GM12878 (cell line): ENCODE results near the gene AFF1. TPM values are rescaled to one million over a fixed set of nuclear protein-coding genes. Genes with fewer than 3 reads are reported as not detected.

Experiments used
- ATAC-seq: fragments of 200-7000 bp; cut with Tn5 transposase; 3 replicates; pipeline ENCODE4 v1.9.1; 2020; ENCODE audit warnings: mild to moderate bottlenecking, moderate library complexity
- BruUV-seq: library from RNA; stranded (reverse); fragments of 400-500 nt; replicated peaks from 2 replicates; lab custom pipeline; 2021; lab: Mats Ljungman, UMichigan
- CTCF ChIA-PET: fragments of 300-600 bp; sonication (Branson Sonifier 250); formaldehyde crosslinking; extraction: SDS; loops from one replicate; lab custom pipeline; 2021; ENCODE audit warnings: inconsistent platforms; lab: Yijun Ruan, JAX
- POLR2A ChIA-PET: fragments of 350-600 bp; formaldehyde crosslinking; extraction: SDS; loops from one replicate; lab custom pipeline; 2021; ENCODE audit warnings: inconsistent platforms; lab: Charles Lee
- RAD21 ChIA-PET: fragments of 300-600 bp; sonication (Branson Sonifier 250); formaldehyde crosslinking; loops from one replicate; lab custom pipeline; 2023; ENCODE audit warnings: antibody characterized with exemption; ENCODE audit not compliant: unreplicated experiment; lab: Charles Lee
- SMC1A ChIA-PET: fragments of 300-600 bp; sonication (Branson Sonifier 250); formaldehyde crosslinking; loops from one replicate; lab custom pipeline; 2023; ENCODE audit not compliant: unreplicated experiment, uncharacterized antibody; lab: Charles Lee
- DNase-seq: peaks from one replicate; pipeline ENCODE4 v3.0.0-alpha.2; 2011; ENCODE audit warnings: low read depth, low spot score
- FAIRE-seq: peaks from 3 replicates; lab custom pipeline; 2011; peaks lifted over from hg19 to GRCh38; lab: Jason Lieb, UNC
- H2AFZ ChIP-seq: 2 replicates; pipeline ENCODE4 v1.6.0; 2011; ENCODE audit warnings: low read depth, low read length, control low read depth; ENCODE audit not compliant: control insufficient read depth
- H3K27ac ChIP-seq: 2 replicates; pipeline ENCODE4 v1.5.1; 2011; ENCODE audit warnings: control low read depth; ENCODE audit not compliant: control insufficient read depth, insufficient read depth
- H3K27me3 ChIP-seq, 2 experiments: replicated peaks in 1 of 2; 2 replicates each; pipeline versions ENCODE4 v1.6.0 to v1.6.1; 2011; ENCODE audit warnings: low read length in 1 of 2; ENCODE audit not compliant: control insufficient read depth in 2 of 2, insufficient read depth in 2 of 2
- H3K36me3 ChIP-seq, 2 experiments: 2 replicates each; pipeline ENCODE4 v1.5.1; 2011; ENCODE audit warnings: low read length in 1 of 2; ENCODE audit not compliant: control insufficient read depth in 2 of 2, insufficient read depth in 2 of 2
- H3K4me1 ChIP-seq: 2 replicates; pipeline ENCODE4 v1.6.1; 2011; ENCODE audit warnings: mild to moderate bottlenecking, low read length, moderate library complexity, mixed read lengths; ENCODE audit not compliant: control insufficient read depth, insufficient read depth
- H3K4me2 ChIP-seq: 2 replicates; pipeline ENCODE4 v1.6.0; 2011; ENCODE audit warnings: control low read depth; ENCODE audit not compliant: control insufficient read depth, insufficient read depth
- H3K4me3 ChIP-seq: fragments of 200-600 bp; sonication (generic); 2 replicates; pipeline ENCODE4 v1.5.1; 2016
- H3K79me2 ChIP-seq: 2 replicates; pipeline ENCODE4 v1.6.0; 2011; ENCODE audit warnings: low read length; ENCODE audit not compliant: control insufficient read depth, insufficient read depth
- H3K9ac ChIP-seq: 2 replicates; pipeline ENCODE4 v1.8.0; 2011; ENCODE audit warnings: low read length, control low read depth, mixed read lengths; ENCODE audit not compliant: control insufficient read depth, insufficient read depth
- H3K9me3 ChIP-seq: replicated peaks from 3 replicates; pipeline ENCODE4 v1.5.1; 2011; ENCODE audit warnings: mild to moderate bottlenecking, low read length; ENCODE audit not compliant: control insufficient read depth, insufficient read depth
- H4K20me1 ChIP-seq: 2 replicates; pipeline ENCODE4 v1.6.0; 2011; ENCODE audit not compliant: control insufficient read depth, insufficient read depth
- CEBPB ChIP-seq, 2 experiments: fragments of 150-350 bp in 1 of 2; IDR thresholded peaks; 2 replicates each; pipeline ENCODE4 v1.6.1; 2012 to 2014; ENCODE audit warnings: low read depth in 2 of 2, low read length in 2 of 2, borderline replicate concordance in 1 of 2, inconsistent platforms in 1 of 2
- CREB1 ChIP-seq: IDR thresholded peaks from 2 replicates; pipeline ENCODE4 v1.6.1; 2012; ENCODE audit warnings: low read depth, mild to moderate bottlenecking, inconsistent platforms
- SMAD5 ChIP-seq: IDR thresholded peaks from 2 replicates; pipeline ENCODE4 v1.6.1; 2016; ENCODE audit warnings: antibody characterized with exemption, low read depth
- SREBF1 ChIP-seq: IDR thresholded peaks from 2 replicates; pipeline ENCODE4 v1.6.1; 2012; ENCODE audit warnings: mild to moderate bottlenecking, low read length
- ZBED1 ChIP-seq: IDR thresholded peaks from 2 replicates; pipeline ENCODE4 v1.6.1; 2016; ENCODE audit warnings: borderline replicate concordance
- ZSCAN29 ChIP-seq: fragments of 450-650 bp; IDR thresholded peaks from 2 replicates; pipeline ENCODE4 v1.6.1; 2017; ENCODE audit warnings: mild to moderate bottlenecking, moderate library complexity
- ZZZ3 ChIP-seq: IDR thresholded peaks from 2 replicates; pipeline ENCODE4 v1.6.1; 2011; ENCODE audit warnings: low read depth; ENCODE audit not compliant: control insufficient read depth, insufficient read length
- WGBS: methylation state at CpG from one replicate; pipeline ENCODE4 v1.1.6; 2016; ENCODE audit warnings: low lambda C conversion rate; ENCODE audit not compliant: insufficient replicate concordance, insufficient coverage; ENCODE audit errors: missing lambda C conversion rate; 5-methylcytosine and 5-hydroxymethylcytosine counted together
- in situ Hi-C: fragments of 300-500 bp; cut with MboI; formaldehyde crosslinking; loops from 9 replicates; pipeline ENCODE4 v1.14.3; 2018; ENCODE audit warnings: mixed read lengths
- intact Hi-C: fragments of 100-400 bp; cut with micrococcal nuclease; formaldehyde crosslinking; loops from one replicate; pipeline ENCODE4 v1.14.2; 2022; ENCODE audit not compliant: unreplicated experiment
- polyA plus RNA-seq, 11 experiments: library from polyadenylated mRNA; depleted of rRNA in 4 of 11; unstranded in 6 of 11; stranded (reverse) in 5 of 11; fragments of >200 nt; fragmentation: Nextera tagmentation in 4 of 11; fragmentation: Illumina TruSeq in 1 of 11; extraction: Ambion mirVana in 4 of 11; extraction: Trizol in 1 of 11; gene quantifications; 1 replicate in 1 of 11; 2 replicates in 10 of 11; pipeline versions ENCODE4 v1.2.1 to v1.2.3, GENCODE V29; 2011 to 2016; ENCODE audit warnings: inconsistent platforms in 2 of 11, missing spikeins in 2 of 11, low read depth in 1 of 11
- total RNA-seq, 4 experiments: library from RNA; depleted of rRNA in 3 of 4; stranded (reverse); fragments of >200 nt in 3 of 4; fragmentation: Illumina TruSeq in 1 of 4; extraction: Trizol in 1 of 4; gene quantifications; 2 replicates each; pipeline versions ENCODE4 v1.2.1 to v1.2.3, GENCODE V29; 2013 to 2021
- TF ChIP-seq, protein P1 (sequence below): fragments of 450-650 bp; IDR thresholded peaks from 2 replicates; pipeline ENCODE4 v1.6.1; 2017; ENCODE audit warnings: low read depth, mild to moderate bottlenecking, moderate library complexity

Gene AFF1
- total and polyA plus RNA-seq, 10 of the 15 experiments (the other 5 are each of a cell fraction or from before 2014, with no cell fraction given), result 3.5 to 56.1 (median 21.5) TPM

DNA sequence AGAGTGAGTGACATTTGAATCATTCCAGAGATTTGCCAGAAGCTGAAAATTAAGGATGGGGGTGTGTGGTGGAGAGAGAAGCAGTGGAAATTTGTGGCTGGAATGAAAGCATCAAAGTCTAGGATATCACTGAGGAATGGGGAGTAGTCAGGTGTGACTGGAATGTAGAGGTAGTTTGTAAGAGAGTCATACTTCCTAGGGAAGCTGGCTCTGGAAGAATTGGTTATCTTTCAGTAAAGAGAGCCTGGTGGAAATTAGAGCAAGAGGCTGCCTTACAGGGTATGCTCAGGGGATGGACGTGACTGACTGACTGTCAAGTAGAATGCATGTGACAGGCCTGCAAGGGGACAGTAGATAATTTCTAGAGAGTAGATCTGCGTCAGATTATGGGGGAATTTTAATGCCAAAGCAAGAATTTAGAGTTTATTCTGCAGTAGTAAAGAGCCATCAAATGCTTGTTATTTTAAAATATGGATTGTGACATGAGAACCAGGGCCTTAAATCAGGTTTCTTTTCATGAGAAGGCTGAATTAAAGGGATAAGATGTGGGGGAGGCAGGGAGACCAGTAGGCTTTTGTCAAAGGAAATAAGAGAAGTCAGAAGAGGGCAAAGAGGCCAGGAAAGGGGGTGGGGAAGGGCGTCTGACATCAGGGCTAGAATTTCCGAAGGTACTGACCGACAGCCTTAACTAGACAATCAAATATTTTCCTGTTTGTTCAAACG is 109.9 kb downstream of the AFF1 start:
- ChIA-PET CTCF (interaction anchor here (1.7 kb wide), 1 partner anchor 10 kb away, joined by 6 read pairs; no protein-coding TSS in a partner anchor), POLR2A (interaction anchor here (0.9 to 2.0 kb wide), 4 partner anchors 11 to 48 kb away, joined by 3 to 11 read pairs (median 5); no protein-coding TSS in a partner anchor), SMC1A (interaction anchor here (1.8 to 6.2 kb wide), 5 partner anchors 11 to 48 kb away, joined by 4 to 57 read pairs (median 10); no protein-coding TSS in a partner anchor), RAD21 (interaction anchor here (2.4 kb wide), 1 partner anchor 11 kb away, joined by 12 read pairs; no protein-coding TSS in a partner anchor)
- Histone ChIP-seq H3K9ac (no peak overlapping the region), H3K9me3 (no peaks in the 10 kb centered on the region), H3K79me2 (peaks cover 93% of the 10 kb centered on the region), H3K27ac (no peak overlapping the region), H3K4me3 (no peak overlapping the region), H3K36me3 (peaks cover 6 to 31% of the 10 kb centered on the region in 2 experiments), H2AFZ (no peak overlapping the region), H3K4me1 (peaks cover 26% of the 10 kb centered on the region), H4K20me1 (no peaks in the 10 kb centered on the region), H3K4me2 (no peak overlapping the region), H3K27me3 (no peaks in the 10 kb centered on the region)
- FAIRE-seq (no peak), DNase-seq (no peak), ATAC-seq (no peak)
- TF ChIP-seq ZSCAN29 (no peak), ZZZ3 (no peak), SMAD5 (no peak), ZBED1 (no peak), CEBPB (IDR thresholded peaks at IDR 0.05; ENCODE audit: borderline replicate concordance in 1 of 2, low read depth in 2 of 2, low read length in 2 of 2) (no peak), CREB1 (no peak), SREBF1 (no peak)
- TF ChIP-seq, protein P1, sequence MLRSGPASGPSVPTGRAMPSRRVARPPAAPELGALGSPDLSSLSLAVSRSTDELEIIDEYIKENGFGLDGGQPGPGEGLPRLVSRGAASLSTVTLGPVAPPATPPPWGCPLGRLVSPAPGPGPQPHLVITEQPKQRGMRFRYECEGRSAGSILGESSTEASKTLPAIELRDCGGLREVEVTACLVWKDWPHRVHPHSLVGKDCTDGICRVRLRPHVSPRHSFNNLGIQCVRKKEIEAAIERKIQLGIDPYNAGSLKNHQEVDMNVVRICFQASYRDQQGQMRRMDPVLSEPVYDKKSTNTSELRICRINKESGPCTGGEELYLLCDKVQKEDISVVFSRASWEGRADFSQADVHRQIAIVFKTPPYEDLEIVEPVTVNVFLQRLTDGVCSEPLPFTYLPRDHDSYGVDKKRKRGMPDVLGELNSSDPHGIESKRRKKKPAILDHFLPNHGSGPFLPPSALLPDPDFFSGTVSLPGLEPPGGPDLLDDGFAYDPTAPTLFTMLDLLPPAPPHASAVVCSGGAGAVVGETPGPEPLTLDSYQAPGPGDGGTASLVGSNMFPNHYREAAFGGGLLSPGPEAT, result no peak
- no TSS peak for BruUV-seq
- in situ Hi-C loops (no loop called here), intact Hi-C loops (loop anchor here (5.0 kb wide), 1 partner anchor 37 kb away; no protein-coding TSS in a partner anchor)
- 88% methylated on average over 6 of the region's 6 CpGs for WGBS
